Esophagus muscularis mucosa (tissue), 4 donors: ENCODE measurements around the gene B3GNT5.

ENCODE experiments used
- EP300 ChIP-seq: sonication (generic); formaldehyde crosslinking; IDR thresholded peaks from one replicate; pipeline ENCODE4 v1.6.1; 2017; ENCODE audit warnings: antibody characterized with exemption
- POLR2A ChIP-seq: fragments of 450-650 bp; IDR thresholded peaks from one replicate; pipeline ENCODE4 v1.6.1; 2017; ENCODE audit warnings: antibody characterized with exemption, moderate library complexity, mild to moderate bottlenecking, low read depth
- POLR2AphosphoS5 ChIP-seq, 2 donors: sonication (generic); formaldehyde crosslinking; IDR thresholded peaks; one replicate each; pipeline ENCODE4 v1.6.1; 2017; ENCODE audit warnings: antibody characterized with exemption in 2 of 2
- TF ChIP-seq, protein P1 (sequence below), 3 experiments: fragments of 200-600 bp in 2 of 3; fragments of 450-650 bp in 1 of 3; sonication (generic) in 2 of 3; IDR thresholded peaks; one replicate each; pipeline ENCODE4 v1.5.1; 2017 to 2019; ENCODE audit warnings: antibody characterized with exemption in 3 of 3, mild to moderate bottlenecking in 2 of 3, moderate library complexity in 1 of 3

DNA sequence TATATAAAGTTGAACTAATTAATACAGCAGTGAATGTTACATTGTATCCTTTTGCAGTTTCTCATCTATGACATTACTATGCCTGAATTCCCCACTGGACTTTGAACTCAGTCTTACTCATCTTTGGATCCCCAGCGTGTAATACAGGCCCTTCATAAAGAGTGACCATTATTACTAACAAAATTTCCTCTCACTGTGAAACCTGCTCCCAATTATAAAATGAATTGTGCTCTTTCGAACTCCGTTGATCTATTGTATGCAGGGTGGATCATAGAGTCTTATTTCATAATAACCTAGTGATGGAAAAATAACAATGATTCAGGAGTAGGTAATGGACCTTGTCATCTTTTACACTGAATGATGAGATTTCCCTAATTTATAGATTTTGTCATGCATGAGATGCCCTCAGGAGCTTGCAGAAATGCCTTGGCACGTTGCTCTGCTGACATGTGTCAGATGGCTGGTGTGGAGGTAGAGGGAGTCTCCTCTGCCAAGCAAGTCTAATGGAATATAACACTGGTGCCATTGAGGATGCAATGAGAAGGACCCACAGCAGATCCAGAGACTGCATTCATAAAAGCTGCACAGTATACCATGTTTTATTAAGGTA is 25.5 kb downstream of the B3GNT5 start:
- TF ChIP-seq POLR2A (no peak), EP300 (no peak), POLR2AphosphoS5 (IDR thresholded peaks at IDR 0.05) (no peak)
- TF ChIP-seq, protein P1, sequence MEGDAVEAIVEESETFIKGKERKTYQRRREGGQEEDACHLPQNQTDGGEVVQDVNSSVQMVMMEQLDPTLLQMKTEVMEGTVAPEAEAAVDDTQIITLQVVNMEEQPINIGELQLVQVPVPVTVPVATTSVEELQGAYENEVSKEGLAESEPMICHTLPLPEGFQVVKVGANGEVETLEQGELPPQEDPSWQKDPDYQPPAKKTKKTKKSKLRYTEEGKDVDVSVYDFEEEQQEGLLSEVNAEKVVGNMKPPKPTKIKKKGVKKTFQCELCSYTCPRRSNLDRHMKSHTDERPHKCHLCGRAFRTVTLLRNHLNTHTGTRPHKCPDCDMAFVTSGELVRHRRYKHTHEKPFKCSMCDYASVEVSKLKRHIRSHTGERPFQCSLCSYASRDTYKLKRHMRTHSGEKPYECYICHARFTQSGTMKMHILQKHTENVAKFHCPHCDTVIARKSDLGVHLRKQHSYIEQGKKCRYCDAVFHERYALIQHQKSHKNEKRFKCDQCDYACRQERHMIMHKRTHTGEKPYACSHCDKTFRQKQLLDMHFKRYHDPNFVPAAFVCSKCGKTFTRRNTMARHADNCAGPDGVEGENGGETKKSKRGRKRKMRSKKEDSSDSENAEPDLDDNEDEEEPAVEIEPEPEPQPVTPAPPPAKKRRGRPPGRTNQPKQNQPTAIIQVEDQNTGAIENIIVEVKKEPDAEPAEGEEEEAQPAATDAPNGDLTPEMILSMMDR (IDR thresholded peaks at IDR 0.05) = no peak
